Endothelial cell (in vitro differentiated cells): ENCODE measurements around the gene KDM2A. TPM values are rescaled to one million over a fixed set of nuclear protein-coding genes. Genes with fewer than 3 reads are reported as not detected.

Source experiments
- DNase-seq: peaks from one replicate; pipeline ENCODE4 v3.0.0; 2021; ENCODE audit warnings: low spot score
- H3K27ac Mint-ChIP-seq: one replicate; pipeline ENCODE4 v1.8.0; 2021; ENCODE audit warnings: mixed read lengths, inconsistent platforms; ENCODE audit not compliant: unreplicated experiment
- H3K27me3 Mint-ChIP-seq: one replicate; pipeline ENCODE4 v1.8.0; 2021; ENCODE audit warnings: mild to moderate bottlenecking, moderate library complexity, mixed read lengths, inconsistent platforms; ENCODE audit not compliant: unreplicated experiment
- H3K36me3 Mint-ChIP-seq: one replicate; pipeline ENCODE4 v1.8.0; 2021; ENCODE audit warnings: mild to moderate bottlenecking, low read depth, mixed read lengths, inconsistent platforms; ENCODE audit not compliant: unreplicated experiment
- H3K4me1 Mint-ChIP-seq: one replicate; pipeline ENCODE4 v1.8.0; 2021; ENCODE audit warnings: mild to moderate bottlenecking, mixed read lengths, inconsistent platforms; ENCODE audit not compliant: unreplicated experiment
- H3K4me3 Mint-ChIP-seq: one replicate; pipeline ENCODE4 v1.8.0; 2021; ENCODE audit warnings: mild to moderate bottlenecking, mixed read lengths, inconsistent platforms; ENCODE audit not compliant: unreplicated experiment
- H3K9me3 Mint-ChIP-seq: one replicate; pipeline ENCODE4 v1.8.0; 2021; ENCODE audit warnings: mixed read lengths, inconsistent platforms; ENCODE audit not compliant: unreplicated experiment
- CTCF ChIP-seq: fragments of 200-600 bp; sonication (generic); IDR thresholded peaks from one replicate; pipeline ENCODE4 v1.5.0; 2021; ENCODE audit warnings: antibody characterized with exemption; ENCODE audit not compliant: unreplicated experiment
- total RNA-seq: library from RNA; stranded (reverse); fragmentation: NEBNext Ultra II Directional; extraction: Animal tissue kit (Norgen Biotek cat#: 25700); gene quantifications from one replicate; pipeline ENCODE4 v1.2.1, GENCODE V29; 2021; ENCODE audit not compliant: unreplicated experiment

KDM2A gene
- total RNA-seq, 1 donor from 2014 or later = 76.9 TPM

GRCh38 chr11:67286621-67287333, 167.7 kb downstream of the KDM2A start:
- H3K9me3 Mint-ChIP-seq = no peaks in the 10 kb centered on the region
- peaks cover 17% of the 10 kb centered on the region for H3K4me1 Mint-ChIP-seq
- H3K36me3 Mint-ChIP-seq = peaks cover 15% of the 10 kb centered on the region
- H3K27me3 Mint-ChIP-seq = peaks cover 15% of the 10 kb centered on the region
- H3K4me3 Mint-ChIP-seq = peak overlapping the region; percentile 87
- no peak for DNase-seq
- TF ChIP-seq CTCF = no peak
- H3K27ac Mint-ChIP-seq = peak overlapping the region; percentile 90

GRCh38 chr11:67287355-67288197, 168.5 kb downstream of the KDM2A start:
- Mint-ChIP-seq H3K4me1 (peaks cover 18% of the 10 kb centered on the region), H3K9me3 (no peaks in the 10 kb centered on the region), H3K36me3 (peaks cover 12% of the 10 kb centered on the region), H3K27ac (peak overlapping the region; percentile 90), H3K27me3 (peaks cover 20% of the 10 kb centered on the region), H3K4me3 (peak overlapping the region; percentile 87)
- TF ChIP-seq CTCF = no peak
- DNase-seq = no peak

- TF ChIP-seq CTCF = no peak
- Mint-ChIP-seq H3K36me3 (peaks cover 17% of the 10 kb centered on the region), H3K9me3 (no peaks in the 10 kb centered on the region), H3K4me1 (peaks cover 20% of the 10 kb centered on the region), H3K27ac (peak overlapping the region; percentile 90), H3K27me3 (peaks cover 24% of the 10 kb centered on the region), H3K4me3 (peak overlapping the region; percentile 87)
- no peak for DNase-seq
Observed at GRCh38 chr11:67288198-67288451, 169.1 kb downstream of the KDM2A start.

GRCh38 chr11:67288452-67289225, 169.6 kb downstream of the KDM2A start:
- no peak overlapping the region for H3K27ac Mint-ChIP-seq
- DNase-seq = peak; percentile 94
- H3K36me3 Mint-ChIP-seq = peaks cover 20% of the 10 kb centered on the region
- no peaks in the 10 kb centered on the region for H3K9me3 Mint-ChIP-seq
- peaks cover 20% of the 10 kb centered on the region for H3K4me1 Mint-ChIP-seq
- peak overlapping the region; percentile 87 for H3K4me3 Mint-ChIP-seq
- peaks cover 24% of the 10 kb centered on the region for H3K27me3 Mint-ChIP-seq
- TF ChIP-seq CTCF = peak; percentile 41
